AG09319 (cell line): ENCODE data around the gene LANCL3.
"Not testable (repeated sequence)": the region's sequence is repeated elsewhere in the genome, so short reads cannot be mapped to it uniquely, and the experiment has no call there.

Experiments
- DNase-seq: peaks from one replicate; pipeline ENCODE4 v3.0.0-alpha.2; 2010; ENCODE audit warnings: low read depth; ENCODE audit errors: extremely low read depth
- CTCF ChIP-seq: IDR thresholded peaks from 2 replicates; pipeline ENCODE4 v1.5.1; 2011; ENCODE audit warnings: low read depth, mild to moderate bottlenecking, inconsistent platforms, low read length, moderate library complexity

Gene LANCL3

DNA sequence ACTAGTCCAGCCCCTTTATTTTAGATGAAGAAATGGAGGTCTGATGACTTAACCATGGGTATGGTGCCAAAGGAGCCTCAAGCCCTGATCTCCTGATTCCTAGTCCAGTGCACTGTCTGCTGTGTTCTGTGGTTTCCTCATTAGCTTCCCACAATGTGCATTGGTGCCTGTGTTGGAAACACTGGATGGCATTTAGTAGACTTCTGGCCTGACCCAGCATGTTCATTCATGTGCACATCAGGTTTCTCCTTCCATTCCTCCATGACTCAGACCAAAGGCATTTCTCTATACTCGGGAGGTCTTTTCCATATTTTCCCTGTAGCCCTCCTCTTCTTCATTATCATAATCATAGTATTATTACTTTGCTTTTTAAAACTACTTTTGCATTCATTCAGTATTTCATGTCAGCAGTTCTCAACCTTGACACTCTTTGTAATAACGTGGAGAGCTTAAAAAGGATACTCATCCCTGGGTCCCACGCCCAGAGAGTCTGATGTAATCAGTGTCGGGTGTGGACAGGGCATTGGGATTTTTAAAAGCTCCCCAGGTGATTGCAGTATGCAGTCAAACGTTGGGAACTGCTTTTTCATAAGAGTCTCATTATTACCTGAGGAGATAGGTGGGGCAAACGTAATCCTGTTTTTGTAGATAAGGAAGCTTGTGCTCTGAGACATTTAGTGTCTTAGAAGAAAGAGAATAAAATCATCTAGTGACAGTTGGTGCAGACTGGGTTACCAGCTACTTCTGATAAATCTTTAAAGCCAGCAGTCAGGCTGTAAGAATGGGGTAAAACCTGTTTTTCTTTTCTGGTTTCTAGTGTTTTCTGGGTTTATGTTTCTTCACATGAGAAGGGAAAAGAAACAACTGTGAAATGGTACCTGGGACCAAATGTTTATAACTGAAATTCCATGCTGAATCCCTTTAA is 73.2 kb downstream of the LANCL3 start:
- no peak for DNase-seq
- no peak for TF ChIP-seq CTCF

DNA sequence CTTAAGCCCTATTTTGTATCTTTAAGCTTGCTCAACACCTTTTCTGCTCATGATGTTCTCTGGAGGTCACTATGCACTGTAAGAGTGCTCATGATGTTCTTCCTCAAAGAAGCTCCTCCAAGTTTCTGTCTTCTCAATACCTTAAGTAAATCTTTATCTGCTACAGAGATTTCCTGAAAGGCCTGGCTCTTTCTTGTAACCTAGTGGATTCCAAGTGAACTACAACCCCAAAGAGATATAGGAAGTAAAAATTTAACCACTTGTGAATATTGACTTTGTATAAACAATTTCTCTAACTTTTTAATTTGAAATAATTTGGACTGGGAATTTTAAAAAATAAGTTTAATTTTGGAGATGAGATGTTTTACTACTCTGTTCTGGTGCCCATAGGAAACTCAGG is 74.8 kb downstream of the LANCL3 start:
- no peak for TF ChIP-seq CTCF
- DNase-seq: no peak

GRCh38 chrX:37650879-37651278 is 79.4 kb downstream of the LANCL3 start:
- DNase-seq: not testable (repeated sequence)

DNA sequence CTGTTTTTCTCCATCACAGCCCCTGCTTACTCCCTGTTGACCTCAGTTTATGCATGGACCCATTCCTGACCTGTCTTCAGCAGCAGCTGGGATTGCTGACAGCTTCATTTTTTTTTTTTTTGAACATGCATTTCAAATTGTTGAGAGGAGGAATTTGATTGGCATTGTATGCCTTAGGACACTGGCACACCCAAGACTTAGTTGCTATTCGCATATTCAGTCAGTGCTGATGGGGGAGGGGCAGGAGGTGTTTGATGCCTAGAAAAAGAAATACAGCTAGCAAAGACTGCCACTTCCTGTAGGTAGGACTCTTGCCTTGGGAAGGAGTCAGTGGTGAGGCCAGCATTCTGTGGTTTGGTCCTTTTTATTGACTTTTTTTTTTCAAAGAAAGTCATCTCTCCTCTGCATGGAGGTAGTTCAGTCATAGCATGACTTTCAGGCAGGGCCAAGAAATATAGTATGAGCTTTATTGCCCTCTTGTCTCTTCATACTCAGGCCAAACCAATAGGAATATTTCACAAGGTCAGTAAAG is 80.5 kb downstream of the LANCL3 start:
- no peak for DNase-seq
- no peak for TF ChIP-seq CTCF

DNA sequence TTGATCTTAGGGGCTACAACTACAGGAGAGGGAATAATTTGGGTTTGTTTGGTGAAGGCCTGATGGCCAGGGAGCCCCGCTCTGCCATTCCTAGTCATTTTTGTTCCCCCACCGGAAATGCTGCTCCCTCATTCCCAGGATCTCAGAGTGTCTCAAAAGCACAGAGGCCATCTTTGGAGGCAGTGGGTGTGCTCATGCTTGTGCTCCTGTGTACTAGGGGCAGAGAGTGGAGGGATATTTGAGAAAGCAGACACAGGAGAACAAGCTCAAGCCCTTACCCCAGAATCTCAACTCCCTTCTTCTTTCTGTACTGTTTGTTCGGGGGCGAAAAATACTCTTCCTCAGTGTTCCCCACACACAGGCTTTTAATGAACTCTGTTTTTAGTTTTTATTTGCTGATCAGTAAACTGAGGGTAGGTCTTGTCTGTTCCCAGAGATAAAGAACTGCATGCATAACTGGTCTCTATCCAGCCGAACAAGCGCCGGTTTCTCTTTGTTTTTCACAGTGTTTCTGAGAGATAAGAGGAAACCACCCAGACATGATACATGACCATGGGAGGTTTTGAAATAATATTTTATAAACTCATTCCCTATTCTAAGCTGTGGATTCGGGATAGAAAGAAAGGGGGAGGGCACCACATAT is 81.2 kb downstream of the LANCL3 start:
- no peak for DNase-seq
- TF ChIP-seq CTCF: no peak

- TF ChIP-seq CTCF: no peak
Observed at GRCh38 chrX:37653397-37654085, 82.1 kb downstream of the LANCL3 start.

GRCh38 chrX:37658343-37659030 is 87.0 kb downstream of the LANCL3 start:
- no peak for TF ChIP-seq CTCF
- no peak for DNase-seq

More at GRCh38 chrX:37653397-37654085, 82.1 kb downstream of the LANCL3 start:
- DNase-seq: no peak
